HEK293 (cell line): ENCODE data around the gene NDUFS4.

ENCODE experiments used
- CTCF ChIA-PET: fragments of 350-600 bp; formaldehyde crosslinking; extraction: SDS; loops from one replicate; lab custom pipeline; 2021; ENCODE audit warnings: antibody characterized with exemption; lab: Yijun Ruan, JAX
- POLR2A ChIA-PET: fragments of 300-600 bp; formaldehyde crosslinking; extraction: SDS; loops from one replicate; lab custom pipeline; 2020; ENCODE audit warnings: antibody characterized with exemption, inconsistent platforms; lab: Yijun Ruan, JAX
- H3K27ac ChIP-seq: fragments of 200-500 bp; sonication (Bioruptor generic); 2 replicates; pipeline ENCODE4 v1.5.1; 2014; ENCODE audit warnings: low read depth, low read length, control low read depth, inconsistent platforms; ENCODE audit errors: extremely low read depth
- H3K36me3 ChIP-seq, 2 experiments: fragments of 200-500 bp in 1 of 2; sonication (Bioruptor generic) in 1 of 2; 1 replicate in 1 of 2; 2 replicates in 1 of 2; pipeline ENCODE4 v1.5.1; 2014 to 2017; ENCODE audit warnings: inconsistent platforms in 2 of 2, low read length in 2 of 2; ENCODE audit not compliant: control insufficient read depth in 2 of 2, insufficient read depth in 1 of 2
- H3K4me1 ChIP-seq: fragments of 200-500 bp; sonication (Bioruptor generic); 2 replicates; pipeline ENCODE4 v1.5.1; 2014; ENCODE audit warnings: mild to moderate bottlenecking, low read length, inconsistent platforms; ENCODE audit not compliant: control insufficient read depth, insufficient read depth
- H3K4me3 ChIP-seq: 2 replicates; pipeline ENCODE4 v1.5.1; 2011; ENCODE audit warnings: low read depth, mild to moderate bottlenecking, control low read depth, low read length, moderate library complexity
- H3K9me3 ChIP-seq: fragments of 200-500 bp; sonication (Bioruptor generic); 2 replicates; pipeline ENCODE4 v1.5.1; 2014; ENCODE audit warnings: low read depth, low read length, inconsistent platforms; ENCODE audit not compliant: control insufficient read depth, insufficient read depth
- MYNN ChIP-seq: fragments of 450-650 bp; formaldehyde crosslinking; IDR thresholded peaks from 2 replicates; pipeline ENCODE4 v1.5.1; 2016; ENCODE audit warnings: missing biosample characterization, missing genetic modification characterization, borderline replicate concordance
- PBX3 ChIP-seq: sonication (generic); formaldehyde crosslinking; IDR thresholded peaks from 2 replicates; pipeline ENCODE4 v1.8.1; 2022; ENCODE audit warnings: mild to moderate bottlenecking, moderate library complexity, missing genetic modification reagents
- REPIN1 ChIP-seq: fragments of 450-650 bp; formaldehyde crosslinking; IDR thresholded peaks from 2 replicates; pipeline ENCODE4 v1.5.1; 2017; ENCODE audit warnings: missing biosample characterization, missing genetic modification characterization, low read depth
- REST ChIP-seq: fragments of 450-650 bp; formaldehyde crosslinking; IDR thresholded peaks from 2 replicates; pipeline ENCODE4 v1.5.1; 2016; ENCODE audit warnings: missing biosample characterization, missing genetic modification characterization
- TCF7L2 ChIP-seq: IDR thresholded peaks from 2 replicates; pipeline ENCODE4 v1.6.1; 2011; ENCODE audit warnings: low read depth, mild to moderate bottlenecking, inconsistent platforms, low read length, moderate library complexity, borderline replicate concordance
- ZBTB48 ChIP-seq: fragments of 450-650 bp; formaldehyde crosslinking; IDR thresholded peaks from 2 replicates; pipeline ENCODE4 v1.5.1; 2016; ENCODE audit warnings: missing biosample characterization, missing genetic modification characterization
- ZBTB49 ChIP-seq: fragments of 450-650 bp; formaldehyde crosslinking; IDR thresholded peaks from 2 replicates; pipeline ENCODE4 v1.5.1; 2016; ENCODE audit warnings: missing biosample characterization, missing genetic modification characterization, low read depth
- ZFP3 ChIP-seq: fragments of 450-650 bp; formaldehyde crosslinking; IDR thresholded peaks from 2 replicates; pipeline ENCODE4 v1.5.1; 2016; ENCODE audit warnings: low read depth, missing biosample characterization, missing genetic modification characterization
- ZFP37 ChIP-seq: fragments of 450-650 bp; formaldehyde crosslinking; IDR thresholded peaks from 2 replicates; pipeline ENCODE4 v1.5.1; 2016; ENCODE audit warnings: missing biosample characterization, missing genetic modification characterization
- ZFP69B ChIP-seq: fragments of 450-650 bp; formaldehyde crosslinking; IDR thresholded peaks from 2 replicates; pipeline ENCODE4 v1.5.1; 2016; ENCODE audit warnings: missing biosample characterization, missing genetic modification characterization
- ZNF133 ChIP-seq: fragments of 450-650 bp; formaldehyde crosslinking; IDR thresholded peaks from 2 replicates; pipeline ENCODE4 v1.5.1; 2016; ENCODE audit warnings: missing biosample characterization, missing genetic modification characterization
- ZNF140 ChIP-seq: fragments of 450-650 bp; formaldehyde crosslinking; IDR thresholded peaks from 2 replicates; pipeline ENCODE4 v1.5.1; 2016; ENCODE audit warnings: missing biosample characterization, missing genetic modification characterization
- ZNF169 ChIP-seq: fragments of 450-650 bp; formaldehyde crosslinking; IDR thresholded peaks from 2 replicates; pipeline ENCODE4 v1.5.1; 2016; ENCODE audit warnings: missing biosample characterization, missing genetic modification characterization
- ZNF274 ChIP-seq, 2 experiments: fragments of 200-500 bp in 1 of 2; fragments of 450-650 bp in 1 of 2; sonication (Bioruptor generic) in 1 of 2; formaldehyde crosslinking in 1 of 2; IDR thresholded peaks; 2 replicates each; pipeline versions ENCODE4 v1.5.1 to v1.6.1; 2014 to 2016; ENCODE audit warnings: borderline replicate concordance in 1 of 2, inconsistent platforms in 1 of 2, low read length in 1 of 2, missing biosample characterization in 1 of 2, missing genetic modification characterization in 1 of 2
- ZNF280D ChIP-seq: fragments of 450-650 bp; formaldehyde crosslinking; IDR thresholded peaks from 2 replicates; pipeline ENCODE4 v1.5.1; 2016; ENCODE audit warnings: missing biosample characterization, missing genetic modification characterization
- ZNF311 ChIP-seq: fragments of 450-650 bp; formaldehyde crosslinking; IDR thresholded peaks from 2 replicates; pipeline ENCODE4 v1.5.1; 2017; ENCODE audit warnings: missing biosample characterization, missing genetic modification characterization, borderline replicate concordance
- ZNF341 ChIP-seq: fragments of 450-650 bp; formaldehyde crosslinking; IDR thresholded peaks from 2 replicates; pipeline ENCODE4; 2016; ENCODE audit warnings: low read depth, missing biosample characterization, missing genetic modification characterization
- ZNF473 ChIP-seq: fragments of 450-650 bp; formaldehyde crosslinking; IDR thresholded peaks from 2 replicates; pipeline ENCODE4 v1.5.1; 2017; ENCODE audit warnings: missing biosample characterization, missing genetic modification characterization
- ZNF510 ChIP-seq: fragments of 450-650 bp; formaldehyde crosslinking; IDR thresholded peaks from 2 replicates; pipeline ENCODE4 v1.5.1; 2018; ENCODE audit warnings: mild to moderate bottlenecking, missing genetic modification characterization, missing biosample characterization; ENCODE audit not compliant: insufficient replicate concordance
- ZNF521 ChIP-seq: fragments of 450-650 bp; formaldehyde crosslinking; IDR thresholded peaks from 2 replicates; pipeline ENCODE4 v1.5.1; 2017; ENCODE audit warnings: missing biosample characterization, mild to moderate bottlenecking, missing genetic modification characterization
- ZNF621 ChIP-seq: fragments of 450-650 bp; formaldehyde crosslinking; IDR thresholded peaks from 2 replicates; pipeline ENCODE4 v1.5.1; 2017; ENCODE audit warnings: missing biosample characterization, missing genetic modification characterization
- ZNF768 ChIP-seq: fragments of 450-650 bp; formaldehyde crosslinking; IDR thresholded peaks from 2 replicates; pipeline ENCODE4 v1.5.1; 2018; ENCODE audit warnings: missing biosample characterization, mild to moderate bottlenecking, missing genetic modification characterization
- ZSCAN18 ChIP-seq: fragments of 450-650 bp; formaldehyde crosslinking; IDR thresholded peaks from 2 replicates; pipeline ENCODE4 v1.5.1; 2016; ENCODE audit warnings: missing biosample characterization, missing genetic modification characterization

Gene NDUFS4

GRCh38 chr5:53631251-53631650 lies 70.8 kb downstream of the NDUFS4 start:
- Histone ChIP-seq H3K4me1 (no peaks in the 10 kb centered on the region), H3K9me3 (no peaks in the 10 kb centered on the region), H3K36me3 (no peaks in the 10 kb centered on the region), H3K4me3 (no peak overlapping the region), H3K27ac (no peak overlapping the region)
- TF ChIP-seq TCF7L2: no peak
- TF ChIP-seq ZNF133 (tag by site-specific recombination): no peak
- TF ChIP-seq ZNF311 (tag by site-specific recombination): no peak
- TF ChIP-seq ZFP69B (tag by site-specific recombination): no peak
- no peak for TF ChIP-seq ZSCAN18 (tag by site-specific recombination)
- no peak for TF ChIP-seq ZNF621 (tag by site-specific recombination)
- TF ChIP-seq ZNF274 (IDR thresholded peaks at IDR 0.05; ENCODE audit: low read length): no peak
- TF ChIP-seq ZNF274 (tag by site-specific recombination; IDR thresholded peaks at IDR 0.05; ENCODE audit: borderline replicate concordance): no peak
- no peak for TF ChIP-seq ZNF521 (tag by site-specific recombination)
- TF ChIP-seq ZNF473: no peak
- no peak for TF ChIP-seq ZBTB49 (tag by site-specific recombination)
- TF ChIP-seq REPIN1 (tag by site-specific recombination): no peak
- TF ChIP-seq PBX3 (CRISPR knock-in tag): no peak
- no peak for TF ChIP-seq MYNN (tag by site-specific recombination)
- TF ChIP-seq ZNF280D (tag by site-specific recombination): no peak
- TF ChIP-seq ZFP37: no peak
- no peak for TF ChIP-seq ZNF768 (tag by site-specific recombination)
- POLR2A ChIA-PET: no interaction called here
- CTCF ChIA-PET: interaction anchor here (1.2 kb wide), 1 partner anchor 9 kb away, joined by 3 read pairs; no protein-coding TSS in a partner anchor

- Histone ChIP-seq H3K27ac (no peak overlapping the region), H3K36me3 (no peaks in the 10 kb centered on the region), H3K4me1 (peaks cover 12% of the 10 kb centered on the region), H3K4me3 (no peak overlapping the region), H3K9me3 (no peaks in the 10 kb centered on the region)
- ChIA-PET CTCF (no interaction called here), POLR2A (no interaction called here)
- TF ChIP-seq ZNF341: no peak
- no peak for TF ChIP-seq ZNF169 (tag by site-specific recombination)
- no peak for TF ChIP-seq ZFP37
- TF ChIP-seq ZFP3 (tag by site-specific recombination): no peak
- TF ChIP-seq ZBTB48: no peak
- no peak for TF ChIP-seq ZNF510
- TF ChIP-seq TCF7L2: no peak
- TF ChIP-seq ZNF140 (tag by site-specific recombination): no peak
- no peak for TF ChIP-seq REST
Measured at GRCh38 chr5:53642061-53642460, 81.6 kb downstream of the NDUFS4 start.
